Activated naive CD4-positive, alpha-beta T cell treated with anti-CD3 and anti-CD28 coated beads, Interleukin-2, amount 10 ng/mL, durations not matched to agents 5 hours and 36 hours (primary cell): Measurements from ENCODE around the gene C22orf31. TPM values are rescaled to one million over a fixed set of nuclear protein-coding genes. Genes with fewer than 3 reads are reported as not detected.

Experiments
- total RNA-seq, 2 experiments: library from RNA; stranded (reverse); gene quantifications; one replicate each; pipeline ENCODE4 v1.2.3, GENCODE V29; 2021

C22orf31 gene
- not detected for total RNA-seq

GRCh38 chr22:29061773-29062172 is at the start of gene C22orf31:
C22orf31 (minus strand) TSS chr22:29061831; CDS start chr22:29061792, 39 bp downstream.

GRCh38 chr22:29072979-29073617 is 11.5 kb upstream of the C22orf31 start, which contains the start of gene KREMEN1:
KREMEN1 (plus strand) TSS chr22:29073035; CDS start chr22:29073131, 96 bp downstream.

Other genes with a start within 250 kb of the C22orf31 start
- gene ZNRF3, start 178.3 kb downstream of the C22orf31 start, total RNA-seq = under 1 TPM; 0.68 to 0.77 TPM
- not detected for gene KREMEN1, start 11.2 kb upstream of the C22orf31 start, total RNA-seq
- gene EMID1, start 144.1 kb upstream of the C22orf31 start, total RNA-seq = not detected
- 10 to 100 TPM; 22.4 to 22.7 TPM for gene RHBDD3, start 206.2 kb upstream of the C22orf31 start, total RNA-seq
- 100 to 1,000 TPM; 307 to 309 TPM for gene EWSR1, start 206.4 kb upstream of the C22orf31 start, total RNA-seq
- 1 to 10 TPM; 7.6 to 8.6 TPM for gene GAS2L1, start 244.8 kb upstream of the C22orf31 start, total RNA-seq